ENCODE results near the gene MORN1.

GRCh38 chr1:2284932-2285331, 106.4 kb downstream of the MORN1 start:
- TF ChIP-seq CTCF (IDR thresholded peaks at IDR 0.05) = no peak
- no peak for TF ChIP-seq POLR2A (IDR thresholded peaks at IDR 0.05)
- no peak for TF ChIP-seq POLR2AphosphoS5 (IDR thresholded peaks at IDR 0.05)
